Activated CD8-positive, alpha-beta T cell treated with anti-CD3 and anti-CD28 coated beads, Interleukin-2, amount 10 ng/mL, durations not matched to agents 7 days and 5 days (primary cell): Measurements from ENCODE around the gene CACNA1H. TPM values are rescaled to one million over a fixed set of nuclear protein-coding genes. Genes with fewer than 3 reads are reported as not detected.

Experiments used
- ATAC-seq: fragments of 150-1000 bp; cut with Tn5 transposase; one replicate; pipeline ENCODE4 v1.10.0; 2021; ENCODE audit warnings: moderate library complexity
- CTCF ChIA-PET: fragments of 350-600 bp; sonication (Branson Sonifier 250); formaldehyde crosslinking; loops from one replicate; lab custom pipeline; 2021; ENCODE audit warnings: antibody characterized with exemption; lab: Charles Lee
- POLR2A ChIA-PET: fragments of 350-600 bp; sonication (Branson Sonifier 250); formaldehyde crosslinking; loops from one replicate; lab custom pipeline; 2021; ENCODE audit warnings: antibody characterized with exemption; lab: Charles Lee
- DNase-seq: peaks from one replicate; pipeline ENCODE4 v3.0.0-alpha.2; 2020
- H3K27ac Mint-ChIP-seq: one replicate; pipeline ENCODE4 v1.8.0; 2021; ENCODE audit warnings: mild to moderate bottlenecking, mixed read lengths
- H3K27me3 Mint-ChIP-seq: one replicate; pipeline ENCODE4 v1.8.0; 2021; ENCODE audit warnings: low read depth, mixed read lengths
- H3K36me3 Mint-ChIP-seq: one replicate; pipeline ENCODE4 v1.8.0; 2021; ENCODE audit warnings: low read depth, mixed read lengths
- H3K4me1 Mint-ChIP-seq: one replicate; pipeline ENCODE4 v1.8.0; 2021; ENCODE audit warnings: low read depth, mixed read lengths
- H3K4me3 Mint-ChIP-seq: one replicate; pipeline ENCODE4 v1.8.0; 2021; ENCODE audit warnings: mild to moderate bottlenecking, mixed read lengths
- H3K9me3 Mint-ChIP-seq: one replicate; pipeline ENCODE4 v1.8.0; 2022; ENCODE audit warnings: mixed read lengths; ENCODE audit not compliant: insufficient read depth
- total RNA-seq, 2 experiments: library from RNA; stranded (reverse); gene quantifications; one replicate each; pipeline ENCODE4 v1.2.3, GENCODE V29; 2021

The CACNA1H gene
- total RNA-seq, 2 experiments from 2014 or later, result 0.57 to 0.92 TPM

- Mint-ChIP-seq H3K9me3 (no peaks in the 10 kb centered on the region), H3K27me3 (no peaks in the 10 kb centered on the region), H3K4me3 (no peak overlapping the region), H3K27ac (no peak overlapping the region), H3K36me3 (no peaks in the 10 kb centered on the region), H3K4me1 (no peaks in the 10 kb centered on the region)
- CTCF ChIA-PET, result no interaction called here
- DNase-seq (no peak), ATAC-seq (no peak)
- POLR2A ChIA-PET, result no interaction called here
Measured at GRCh38 chr16:1124795-1125194, 28.1 kb upstream of the CACNA1H start.

- CTCF ChIA-PET, result no interaction called here
- POLR2A ChIA-PET, result no interaction called here
- no peaks in the 10 kb centered on the region for H3K9me3 Mint-ChIP-seq
- no peak overlapping the region for H3K27ac Mint-ChIP-seq
- no peak overlapping the region for H3K4me3 Mint-ChIP-seq
- no peaks in the 10 kb centered on the region for H3K27me3 Mint-ChIP-seq
- ATAC-seq, result peak; percentile 56
- peak; percentile 34 for DNase-seq
- no peaks in the 10 kb centered on the region for H3K36me3 Mint-ChIP-seq
- H3K4me1 Mint-ChIP-seq, result no peaks in the 10 kb centered on the region
Measured at GRCh38 chr16:1125471-1125870, 27.4 kb upstream of the CACNA1H start.

- H3K27ac Mint-ChIP-seq, result no peak overlapping the region
- H3K9me3 Mint-ChIP-seq, result no peaks in the 10 kb centered on the region
- POLR2A ChIA-PET, result no interaction called here
- H3K27me3 Mint-ChIP-seq, result no peaks in the 10 kb centered on the region
- H3K36me3 Mint-ChIP-seq, result no peaks in the 10 kb centered on the region
- CTCF ChIA-PET, result no interaction called here
- ATAC-seq, result no peak
- H3K4me1 Mint-ChIP-seq, result no peaks in the 10 kb centered on the region
- DNase-seq, result no peak
- H3K4me3 Mint-ChIP-seq, result no peak overlapping the region
Measured at GRCh38 chr16:1126044-1126443, 26.9 kb upstream of the CACNA1H start.

- ChIA-PET CTCF (no interaction called here), POLR2A (no interaction called here)
- no peaks in the 10 kb centered on the region for H3K27me3 Mint-ChIP-seq
Measured at GRCh38 chr16:1126586-1126985, 26.3 kb upstream of the CACNA1H start.

GRCh38 chr16:1127101-1127500 is 25.8 kb upstream of the CACNA1H start:
- no peaks in the 10 kb centered on the region for H3K4me1 Mint-ChIP-seq
- H3K4me3 Mint-ChIP-seq, result no peak overlapping the region
- ChIA-PET POLR2A (no interaction called here), CTCF (no interaction called here)
- H3K9me3 Mint-ChIP-seq, result no peaks in the 10 kb centered on the region
- H3K27me3 Mint-ChIP-seq, result no peaks in the 10 kb centered on the region
- ATAC-seq, result no peak
- DNase-seq, result no peak
- H3K27ac Mint-ChIP-seq, result no peak overlapping the region
- no peaks in the 10 kb centered on the region for H3K36me3 Mint-ChIP-seq

More at GRCh38 chr16:1126586-1126985, 26.3 kb upstream of the CACNA1H start:
- no peak for DNase-seq
- Mint-ChIP-seq H3K4me3 (no peak overlapping the region), H3K27ac (no peak overlapping the region), H3K4me1 (no peaks in the 10 kb centered on the region), H3K36me3 (no peaks in the 10 kb centered on the region), H3K9me3 (no peaks in the 10 kb centered on the region)
- no peak for ATAC-seq

- POLR2A ChIA-PET, result no interaction called here
- H3K9me3 Mint-ChIP-seq, result no peaks in the 10 kb centered on the region
- H3K4me3 Mint-ChIP-seq, result no peak overlapping the region
- no peak overlapping the region for H3K27ac Mint-ChIP-seq
- no peaks in the 10 kb centered on the region for H3K27me3 Mint-ChIP-seq
- DNase-seq, result no peak
- H3K36me3 Mint-ChIP-seq, result no peaks in the 10 kb centered on the region
- CTCF ChIA-PET, result no interaction called here
- no peaks in the 10 kb centered on the region for H3K4me1 Mint-ChIP-seq
- ATAC-seq, result no peak
Measured at GRCh38 chr16:1127971-1128715, 24.8 kb upstream of the CACNA1H start.

GRCh38 chr16:1129106-1129960 is 23.6 kb upstream of the CACNA1H start:
- ATAC-seq (no peak), DNase-seq (no peak)
- Mint-ChIP-seq H3K27ac (no peak overlapping the region), H3K4me1 (no peaks in the 10 kb centered on the region), H3K9me3 (no peaks in the 10 kb centered on the region), H3K27me3 (no peaks in the 10 kb centered on the region), H3K36me3 (no peaks in the 10 kb centered on the region), H3K4me3 (no peak overlapping the region)
- CTCF ChIA-PET, result no interaction called here
- POLR2A ChIA-PET, result no interaction called here

GRCh38 chr16:1130382-1130781 is 22.5 kb upstream of the CACNA1H start:
- ChIA-PET POLR2A (no interaction called here), CTCF (no interaction called here)
- no peak overlapping the region for H3K27ac Mint-ChIP-seq

GRCh38 chr16:1131378-1131994 is 21.4 kb upstream of the CACNA1H start:
- H3K4me1 Mint-ChIP-seq, result no peaks in the 10 kb centered on the region
- no peak overlapping the region for H3K27ac Mint-ChIP-seq
- ATAC-seq (no peak), DNase-seq (no peak)
- CTCF ChIA-PET, result no interaction called here
- H3K27me3 Mint-ChIP-seq, result no peaks in the 10 kb centered on the region
- POLR2A ChIA-PET, result no interaction called here
- no peaks in the 10 kb centered on the region for H3K36me3 Mint-ChIP-seq
- H3K9me3 Mint-ChIP-seq, result no peaks in the 10 kb centered on the region
- no peak overlapping the region for H3K4me3 Mint-ChIP-seq

More at GRCh38 chr16:1130382-1130781, 22.5 kb upstream of the CACNA1H start:
- Mint-ChIP-seq H3K36me3 (no peaks in the 10 kb centered on the region), H3K9me3 (no peaks in the 10 kb centered on the region), H3K4me3 (no peak overlapping the region), H3K4me1 (no peaks in the 10 kb centered on the region), H3K27me3 (no peaks in the 10 kb centered on the region)
- DNase-seq (no peak), ATAC-seq (no peak)

- H3K27ac Mint-ChIP-seq, result no peak overlapping the region
- H3K4me3 Mint-ChIP-seq, result no peak overlapping the region
- no peaks in the 10 kb centered on the region for H3K27me3 Mint-ChIP-seq
- ATAC-seq (no peak), DNase-seq (no peak)
- ChIA-PET CTCF (no interaction called here), POLR2A (no interaction called here)
- no peaks in the 10 kb centered on the region for H3K9me3 Mint-ChIP-seq
- no peaks in the 10 kb centered on the region for H3K36me3 Mint-ChIP-seq
- no peaks in the 10 kb centered on the region for H3K4me1 Mint-ChIP-seq
Measured at GRCh38 chr16:1132431-1132830, 20.5 kb upstream of the CACNA1H start.

GRCh38 chr16:1133271-1133670 is 19.6 kb upstream of the CACNA1H start:
- CTCF ChIA-PET, result no interaction called here

More at GRCh38 chr16:1133271-1133670, 19.6 kb upstream of the CACNA1H start:
- H3K4me1 Mint-ChIP-seq, result no peaks in the 10 kb centered on the region
- no peak overlapping the region for H3K27ac Mint-ChIP-seq
- H3K27me3 Mint-ChIP-seq, result no peaks in the 10 kb centered on the region
- no peak for DNase-seq
- no peak overlapping the region for H3K4me3 Mint-ChIP-seq
- POLR2A ChIA-PET, result no interaction called here
- H3K36me3 Mint-ChIP-seq, result no peaks in the 10 kb centered on the region
- ATAC-seq, result no peak
- no peaks in the 10 kb centered on the region for H3K9me3 Mint-ChIP-seq
